Kidney (tissue), 22 donors: ENCODE results near the gene WDR74. TPM values are rescaled to one million over a fixed set of nuclear protein-coding genes. Genes with fewer than 3 reads are reported as not detected.
A peak's percentile ranks its signal among the peaks of the same experiment; 100 is the strongest.

Experiments
- DNase-seq, 5 donors: peaks; one replicate each; pipeline ENCODE4 v3.0.0-alpha.2; 2013 to 2020
- FAIRE-seq: peaks from 2 replicates; lab custom pipeline; 2012; peaks lifted over from hg19 to GRCh38; lab: Jason Lieb, UNC
- H3K27ac ChIP-seq, 2 donors: one replicate each; pipeline ENCODE4 v1.7.0; 2013; ENCODE audit warnings: low read depth in 2 of 2, low read length in 2 of 2, inconsistent platforms in 1 of 2
- H3K27me3 ChIP-seq: one replicate; pipeline ENCODE4 v1.7.1; 2013; ENCODE audit warnings: low read length, inconsistent platforms; ENCODE audit not compliant: control insufficient read depth, insufficient read depth
- H3K36me3 ChIP-seq, 3 donors: one replicate each; pipeline versions ENCODE4 v1.7.0 to v1.7.1; 2013; ENCODE audit warnings: low read length in 3 of 3, control low read depth in 1 of 3, inconsistent platforms in 1 of 3; ENCODE audit not compliant: insufficient read depth in 3 of 3, control insufficient read depth in 2 of 3
- H3K4me1 ChIP-seq, 3 donors: one replicate each; pipeline versions ENCODE4 v1.7.0 to v1.7.1; 2013; ENCODE audit warnings: low read length in 3 of 3, inconsistent platforms in 1 of 3, low read depth in 1 of 3; ENCODE audit not compliant: control insufficient read depth in 2 of 3, insufficient read depth in 2 of 3
- H3K4me3 ChIP-seq, 3 donors: one replicate each; pipeline versions ENCODE4 v1.7.0 to v1.8.1; 2013; ENCODE audit warnings: low read length in 3 of 3, control low read depth in 1 of 3, inconsistent platforms in 1 of 3
- H3K9ac ChIP-seq, 3 donors: one replicate each; pipeline versions ENCODE4 v1.7.0 to v1.7.1; 2013; ENCODE audit warnings: low read length in 3 of 3, control low read depth in 1 of 3, inconsistent platforms in 1 of 3
- H3K9me3 ChIP-seq, 3 donors: one replicate each; pipeline versions ENCODE4 v1.7.0 to v1.7.1; 2013; ENCODE audit warnings: low read length in 3 of 3, control low read depth in 1 of 3, inconsistent platforms in 1 of 3; ENCODE audit not compliant: control insufficient read depth in 2 of 3, insufficient read depth in 1 of 3
- intact Hi-C: fragments of 100-400 bp; cut with DNase I; formaldehyde crosslinking; loops from one replicate; pipeline ENCODE4 v1.11.1; 2022
- long read RNA-seq, 10 donors: library from polyadenylated mRNA in 1 of 10; unstranded in 1 of 10; transcript quantifications; one replicate each; pipeline ENCODE4 v2.0.0 and lab custom pipeline, GENCODE V29; 2021 to 2026
- polyA plus RNA-seq: library from polyadenylated mRNA; stranded (reverse); fragments of 350-450 nt; fragmentation: Illumina TruSeq; extraction: RNeasy Lipid Tissue Mini Kit (QIAGEN cat#74804); gene quantifications from one replicate; pipeline ENCODE4 v1.2.3, GENCODE V29; 2014; ENCODE audit warnings: low read depth, low replicate concordance; ENCODE audit not compliant: insufficient read depth
- total RNA-seq: library from RNA; stranded (reverse); fragmentation: NEBNext Ultra II Directional; extraction: Animal tissue kit (Norgen Biotek cat#: 25700); gene quantifications from one replicate; pipeline ENCODE4 v1.2.1, GENCODE V29; 2021
- TF ChIP-seq, protein P1 (sequence below): IDR thresholded peaks from 3 replicates; pipeline ENCODE4 v1.5.1; 2012; ENCODE audit warnings: mild to moderate bottlenecking, moderate library complexity, borderline replicate concordance; ENCODE audit not compliant: insufficient read depth; ENCODE audit errors: extremely low read depth
- donor health status: control.
- donor health status: control.
- donor health status: control.
- donor health status: control.
- donor health status: control.
- donor health status: DM: yes; HTN: yes; CAD: no.
- donor health status: Normal renal cell carcinoma (clear cell type).

Gene WDR74
- 48.9 TPM for total RNA-seq
- polyA plus RNA-seq, result 38.5 TPM
- long read RNA-seq, donor 1, transcript WDR74-201 (11 exons, 1,289 nt), result major isoform, 7 of 10 reads
- long read RNA-seq, donor 1, partial matches to known transcripts, result 0 of 10 reads
- long read RNA-seq, donor 1, other reads (novel, unspliced or antisense), result 0 of 10 reads
- long read RNA-seq, donor 2, transcript WDR74-201 (11 exons, 1,289 nt), result major isoform, 8 of 12 reads
- long read RNA-seq, donor 2, partial matches to known transcripts, result 0 of 12 reads
- long read RNA-seq, donor 2, other reads (novel, unspliced or antisense), result 0 of 12 reads
- long read RNA-seq, donor 3, transcript WDR74-201 (11 exons, 1,289 nt), result major isoform, 9 of 11 reads
- long read RNA-seq, donor 3, partial matches to known transcripts, result 0 of 11 reads
- long read RNA-seq, donor 3, other reads (novel, unspliced or antisense), result 0 of 11 reads
- long read RNA-seq, donor 4, transcript WDR74-201 (11 exons, 1,289 nt), result major isoform, 7 of 7 reads
- long read RNA-seq, donor 4, partial matches to known transcripts, result 0 of 7 reads
- long read RNA-seq, donor 4, other reads (novel, unspliced or antisense), result 0 of 7 reads
- long read RNA-seq, donor 5, partial matches to known transcripts, result 0 of 1 reads
- long read RNA-seq, donor 5, other reads (novel, unspliced or antisense), result 0 of 1 reads
- long read RNA-seq, donor 6, transcript WDR74-201 (11 exons, 1,289 nt), result major isoform, 6 of 7 reads
- long read RNA-seq, donor 6, partial matches to known transcripts, result 0 of 7 reads
- long read RNA-seq, donor 6, other reads (novel, unspliced or antisense), result 0 of 7 reads
- long read RNA-seq, donor 7, transcript WDR74-201 (11 exons, 1,289 nt), result major isoform, 17 of 23 reads
- long read RNA-seq, donor 7, partial matches to known transcripts, result 2 of 23 reads
- long read RNA-seq, donor 7, other reads (novel, unspliced or antisense), result 4 of 23 reads
- long read RNA-seq, donor 8, transcript WDR74-201 (11 exons, 1,289 nt), result major isoform, 10 of 11 reads
- long read RNA-seq, donor 8, partial matches to known transcripts, result 0 of 11 reads
- long read RNA-seq, donor 8, other reads (novel, unspliced or antisense), result 0 of 11 reads
- long read RNA-seq, donor 9, transcript WDR74-201 (11 exons, 1,289 nt), result major isoform, 7 of 8 reads
- long read RNA-seq, donor 9, partial matches to known transcripts, result 0 of 8 reads
- long read RNA-seq, donor 9, other reads (novel, unspliced or antisense), result 0 of 8 reads
- long read RNA-seq, donor 10, transcript WDR74-201 (11 exons, 1,289 nt), result major isoform, 6 of 10 reads
- long read RNA-seq, donor 10, partial matches to known transcripts, result 0 of 10 reads
- long read RNA-seq, donor 10, other reads (novel, unspliced or antisense), result 0 of 10 reads

DNA sequence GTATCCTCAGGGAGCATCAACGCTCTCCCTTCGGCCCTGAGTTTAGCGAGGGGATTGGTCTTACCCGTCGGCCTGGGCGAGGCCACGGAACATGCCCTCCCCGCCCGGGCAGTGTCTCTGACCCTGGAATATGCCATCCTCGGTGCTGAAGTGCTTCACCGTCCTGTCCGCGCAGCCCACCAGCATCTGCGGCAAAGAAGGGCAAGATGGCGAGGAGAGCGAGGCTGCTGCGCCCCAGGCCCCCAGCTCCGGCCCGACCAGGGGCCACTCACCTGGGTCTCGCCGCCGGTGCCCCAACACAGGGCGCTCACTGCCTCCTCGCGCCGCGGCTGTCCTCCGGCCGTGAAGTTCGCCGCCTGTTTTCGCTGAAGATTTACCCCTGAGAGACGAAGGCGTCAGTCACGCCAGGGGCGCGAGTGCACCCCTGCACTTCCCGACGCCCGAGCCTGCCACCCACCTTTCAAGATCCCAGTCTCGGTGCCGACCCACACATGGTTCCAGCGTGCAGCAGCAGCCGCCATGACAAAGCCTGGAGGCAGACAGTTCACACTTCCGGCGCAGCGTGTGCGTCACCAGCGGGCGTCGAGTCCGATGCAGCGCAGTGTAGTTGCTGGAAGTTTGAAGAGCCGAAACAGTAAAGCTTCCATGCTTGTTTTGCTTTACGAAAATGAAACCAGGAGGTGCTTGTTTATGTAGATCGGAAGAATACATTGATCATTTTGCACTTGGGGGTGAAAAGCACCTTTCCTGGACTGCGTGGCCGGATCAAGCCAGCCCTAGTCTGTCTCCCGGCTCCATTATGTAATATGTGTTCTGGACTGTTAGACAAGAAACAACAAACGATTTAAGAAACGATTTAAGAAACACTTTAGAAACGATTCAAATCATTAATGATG lies at the start of gene WDR74:
Gene WDR74 (minus strand): TSS at position 541 of the 896 bp plus-strand sequence. CDS start 20 bp downstream, at position 521.
- FAIRE-seq (no peak), DNase-seq (peak; percentile 95 to 98 (median 98))
- TF ChIP-seq, protein P1, sequence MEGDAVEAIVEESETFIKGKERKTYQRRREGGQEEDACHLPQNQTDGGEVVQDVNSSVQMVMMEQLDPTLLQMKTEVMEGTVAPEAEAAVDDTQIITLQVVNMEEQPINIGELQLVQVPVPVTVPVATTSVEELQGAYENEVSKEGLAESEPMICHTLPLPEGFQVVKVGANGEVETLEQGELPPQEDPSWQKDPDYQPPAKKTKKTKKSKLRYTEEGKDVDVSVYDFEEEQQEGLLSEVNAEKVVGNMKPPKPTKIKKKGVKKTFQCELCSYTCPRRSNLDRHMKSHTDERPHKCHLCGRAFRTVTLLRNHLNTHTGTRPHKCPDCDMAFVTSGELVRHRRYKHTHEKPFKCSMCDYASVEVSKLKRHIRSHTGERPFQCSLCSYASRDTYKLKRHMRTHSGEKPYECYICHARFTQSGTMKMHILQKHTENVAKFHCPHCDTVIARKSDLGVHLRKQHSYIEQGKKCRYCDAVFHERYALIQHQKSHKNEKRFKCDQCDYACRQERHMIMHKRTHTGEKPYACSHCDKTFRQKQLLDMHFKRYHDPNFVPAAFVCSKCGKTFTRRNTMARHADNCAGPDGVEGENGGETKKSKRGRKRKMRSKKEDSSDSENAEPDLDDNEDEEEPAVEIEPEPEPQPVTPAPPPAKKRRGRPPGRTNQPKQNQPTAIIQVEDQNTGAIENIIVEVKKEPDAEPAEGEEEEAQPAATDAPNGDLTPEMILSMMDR, result no peak
- Histone ChIP-seq H3K27ac (peak within 1 kb of the TSS; percentile 97 to 99), H3K36me3 (peaks cover 4 to 18% (median 6%) of the 10 kb centered on the region in 3 donors), H3K9ac (peak within 1 kb of the TSS; percentile 83 to 98 (median 96)), H3K27me3 (no peaks in the 10 kb centered on the region), H3K9me3 (no peaks in the 10 kb centered on the region), H3K4me1 (peaks cover 0 to 11% (median 6%) of the 10 kb centered on the region in 3 donors), H3K4me3 (peak within 1 kb of the TSS; percentile 85 to 92 (median 87))
- intact Hi-C loops, result no loop called here

DNA sequence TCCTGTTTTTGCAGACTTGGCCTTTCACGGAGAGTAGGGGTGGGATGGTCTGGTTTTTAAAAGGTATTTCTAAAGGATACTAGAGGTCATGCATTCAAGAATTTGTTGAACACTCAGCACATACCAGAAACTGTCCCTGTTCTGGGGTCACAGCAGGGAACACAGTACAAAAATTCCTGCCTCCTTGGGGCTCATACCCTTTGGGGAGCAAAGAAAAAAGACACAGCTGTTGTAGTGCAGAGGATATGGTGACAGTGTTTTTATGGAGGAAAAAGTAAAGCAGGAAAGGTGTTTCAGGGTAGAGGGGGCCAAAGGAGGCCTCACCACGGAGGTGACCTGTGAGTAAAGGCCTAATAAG lies 49.7 kb upstream of the WDR74 start:
- DNase-seq (no peak), FAIRE-seq (no peak)
- intact Hi-C loops, result no loop called here
- Histone ChIP-seq H3K9me3 (no peaks in the 10 kb centered on the region), H3K4me3 (no peak overlapping the region), H3K27me3 (no peaks in the 10 kb centered on the region), H3K36me3 (peaks cover 17 to 48% (median 30%) of the 10 kb centered on the region in 3 donors), H3K27ac (peak overlapping the region; percentile 59 to 81), H3K9ac (peak overlapping the region in 1 of 3 donors; percentile 4), H3K4me1 (peaks cover 2 to 30% (median 24%) of the 10 kb centered on the region in 3 donors)
- TF ChIP-seq, protein P1, result no peak

DNA sequence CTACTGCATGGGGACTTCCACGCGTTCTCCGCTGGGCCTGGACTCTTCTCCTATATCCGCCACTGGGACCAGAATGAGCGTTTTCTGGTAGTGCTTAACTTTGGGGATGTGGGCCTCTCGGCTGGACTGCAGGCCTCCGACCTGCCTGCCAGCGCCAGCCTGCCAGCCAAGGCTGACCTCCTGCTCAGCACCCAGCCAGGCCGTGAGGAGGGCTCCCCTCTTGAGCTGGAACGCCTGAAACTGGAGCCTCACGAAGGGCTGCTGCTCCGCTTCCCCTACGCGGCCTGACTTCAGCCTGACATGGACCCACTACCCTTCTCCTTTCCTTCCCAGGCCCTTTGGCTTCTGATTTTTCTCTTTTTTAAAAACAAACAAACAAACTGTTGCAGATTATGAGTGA lies 49.0 kb upstream of the WDR74 start:
- peaks cover 19 to 55% (median 35%) of the 10 kb centered on the region in 3 donors for H3K36me3 ChIP-seq
- no peak overlapping the region for H3K9ac ChIP-seq
- H3K27me3 ChIP-seq, result no peaks in the 10 kb centered on the region
- no peaks in the 10 kb centered on the region for H3K9me3 ChIP-seq
- DNase-seq (no peak), FAIRE-seq (no peak)
- no peak overlapping the region for H3K4me3 ChIP-seq
- TF ChIP-seq, protein P1, result no peak
- intact Hi-C loops, result no loop called here
- H3K4me1 ChIP-seq, result peaks cover 2 to 37% (median 28%) of the 10 kb centered on the region in 3 donors
- peak overlapping the region; percentile 0 to 45 for H3K27ac ChIP-seq
